ENCODE measurements around the gene PRKCA. TPM values are rescaled to one million over a fixed set of nuclear protein-coding genes. Genes with fewer than 3 reads are reported as not detected.

PRKCA gene
- total RNA-seq, 1 donor from 2014 or later = 80.1 TPM

- peaks cover 3% of the 10 kb centered on the region for H3K36me3 Mint-ChIP-seq (ENCODE audit: unreplicated experiment)
- H3K4me1 Mint-ChIP-seq (ENCODE audit: unreplicated experiment) = peaks cover 19% of the 10 kb centered on the region
- no peaks in the 10 kb centered on the region for H3K27me3 Mint-ChIP-seq (ENCODE audit: unreplicated experiment)
- no peak for DNase-seq (ENCODE audit: extremely low spot score, unreplicated experiment)
- H3K9me3 Mint-ChIP-seq (ENCODE audit: unreplicated experiment) = no peaks in the 10 kb centered on the region
- H3K27ac Mint-ChIP-seq (ENCODE audit: unreplicated experiment) = no peak overlapping the region
- no peak overlapping the region for H3K4me3 Mint-ChIP-seq (ENCODE audit: unreplicated experiment)
- no peak for TF ChIP-seq CTCF (IDR thresholded peaks at IDR 0.05)
Measured at GRCh38 chr17:66518108-66518507, 215.7 kb downstream of the PRKCA start.

GRCh38 chr17:66518677-66519076, 216.3 kb downstream of the PRKCA start:
- no peaks in the 10 kb centered on the region for H3K27me3 Mint-ChIP-seq (ENCODE audit: unreplicated experiment)
- H3K9me3 Mint-ChIP-seq (ENCODE audit: unreplicated experiment) = no peaks in the 10 kb centered on the region
- TF ChIP-seq CTCF (IDR thresholded peaks at IDR 0.05) = no peak
- H3K4me1 Mint-ChIP-seq (ENCODE audit: unreplicated experiment) = peaks cover 24% of the 10 kb centered on the region
- DNase-seq (ENCODE audit: extremely low spot score, unreplicated experiment) = no peak
- no peak overlapping the region for H3K4me3 Mint-ChIP-seq (ENCODE audit: unreplicated experiment)
- H3K36me3 Mint-ChIP-seq (ENCODE audit: unreplicated experiment) = peaks cover 3% of the 10 kb centered on the region
- peak overlapping the region; percentile 5 for H3K27ac Mint-ChIP-seq (ENCODE audit: unreplicated experiment)

GRCh38 chr17:66519154-66519553, 216.7 kb downstream of the PRKCA start:
- H3K4me1 Mint-ChIP-seq (ENCODE audit: unreplicated experiment) = peaks cover 27% of the 10 kb centered on the region
- H3K27me3 Mint-ChIP-seq (ENCODE audit: unreplicated experiment) = no peaks in the 10 kb centered on the region
- peak overlapping the region; percentile 5 for H3K27ac Mint-ChIP-seq (ENCODE audit: unreplicated experiment)
- H3K9me3 Mint-ChIP-seq (ENCODE audit: unreplicated experiment) = no peaks in the 10 kb centered on the region
- no peak overlapping the region for H3K4me3 Mint-ChIP-seq (ENCODE audit: unreplicated experiment)
- peaks cover 3% of the 10 kb centered on the region for H3K36me3 Mint-ChIP-seq (ENCODE audit: unreplicated experiment)
- no peak for TF ChIP-seq CTCF (IDR thresholded peaks at IDR 0.05)
- DNase-seq (ENCODE audit: extremely low spot score, unreplicated experiment) = no peak

GRCh38 chr17:66520999-66521398, 218.6 kb downstream of the PRKCA start:
- H3K4me3 Mint-ChIP-seq (ENCODE audit: unreplicated experiment) = no peak overlapping the region
- H3K4me1 Mint-ChIP-seq (ENCODE audit: unreplicated experiment) = peaks cover 31% of the 10 kb centered on the region
- no peaks in the 10 kb centered on the region for H3K27me3 Mint-ChIP-seq (ENCODE audit: unreplicated experiment)
- no peak for DNase-seq (ENCODE audit: extremely low spot score, unreplicated experiment)
- no peak overlapping the region for H3K27ac Mint-ChIP-seq (ENCODE audit: unreplicated experiment)
- TF ChIP-seq CTCF (IDR thresholded peaks at IDR 0.05) = no peak
- peaks cover 1% of the 10 kb centered on the region for H3K36me3 Mint-ChIP-seq (ENCODE audit: unreplicated experiment)
- H3K9me3 Mint-ChIP-seq (ENCODE audit: unreplicated experiment) = no peaks in the 10 kb centered on the region

- no peak overlapping the region for H3K27ac Mint-ChIP-seq (ENCODE audit: unreplicated experiment)
- DNase-seq (ENCODE audit: extremely low spot score, unreplicated experiment) = no peak
- no peaks in the 10 kb centered on the region for H3K36me3 Mint-ChIP-seq (ENCODE audit: unreplicated experiment)
- no peak for TF ChIP-seq CTCF (IDR thresholded peaks at IDR 0.05)
- H3K4me1 Mint-ChIP-seq (ENCODE audit: unreplicated experiment) = peaks cover 42% of the 10 kb centered on the region
- no peaks in the 10 kb centered on the region for H3K27me3 Mint-ChIP-seq (ENCODE audit: unreplicated experiment)
- no peak overlapping the region for H3K4me3 Mint-ChIP-seq (ENCODE audit: unreplicated experiment)
- H3K9me3 Mint-ChIP-seq (ENCODE audit: unreplicated experiment) = no peaks in the 10 kb centered on the region
Measured at GRCh38 chr17:66522591-66523272, 220.3 kb downstream of the PRKCA start.

Data from osteocyte (in vitro differentiated cells).